A673 (cell line): ENCODE data around the gene MRPL28. TPM values are rescaled to one million over a fixed set of nuclear protein-coding genes. Genes with fewer than 3 reads are reported as not detected.
"Not testable (repeated sequence)": the region's sequence is repeated elsewhere in the genome, so short reads cannot be mapped to it uniquely, and the experiment has no call there.

Experiments
- BruUV-seq: library from RNA; stranded (reverse); fragments of 400-500 nt; replicated peaks from 2 replicates; lab custom pipeline; 2021; lab: Mats Ljungman, UMichigan
- CTCF ChIA-PET: fragments of 300-600 bp; sonication (Branson Sonifier 250); formaldehyde crosslinking; loops from one replicate; lab custom pipeline; 2022; ENCODE audit warnings: antibody characterized with exemption; lab: Charles Lee
- POLR2A ChIA-PET: fragments of 300-600 bp; sonication (Branson Sonifier 250); formaldehyde crosslinking; loops from one replicate; lab custom pipeline; 2022; ENCODE audit warnings: antibody characterized with exemption; ENCODE audit not compliant: low non-redundant PET; lab: Charles Lee
- DNase-seq: peaks from one replicate; pipeline ENCODE4 v3.0.0-alpha.2; 2015; ENCODE audit warnings: low spot score
- H3K27ac ChIP-seq: fragments of 200-600 bp; sonication (generic); 2 replicates; pipeline ENCODE4 v1.5.1; 2016; ENCODE audit warnings: mixed run types, low read depth, mild to moderate bottlenecking, mixed read lengths, antibody characterized with exemption, low read length; ENCODE audit not compliant: poor library complexity, severe bottlenecking
- H3K27me3 ChIP-seq: fragments of 200-600 bp; sonication (generic); replicated peaks from 2 replicates; pipeline ENCODE4 v1.6.1; 2017; ENCODE audit warnings: mixed run types, low read depth, mild to moderate bottlenecking, mixed read lengths, antibody characterized with exemption, low read length; ENCODE audit not compliant: insufficient read depth, poor library complexity
- H3K36me3 ChIP-seq: fragments of 200-600 bp; sonication (generic); 2 replicates; pipeline ENCODE4 v1.6.1; 2016; ENCODE audit warnings: mixed run types, mild to moderate bottlenecking, mixed read lengths, antibody characterized with exemption, low read length; ENCODE audit not compliant: insufficient read depth, poor library complexity, severe bottlenecking
- H3K4me1 ChIP-seq: fragments of 200-600 bp; sonication (generic); 2 replicates; pipeline ENCODE4 v1.6.1; 2017; ENCODE audit warnings: mixed run types, mild to moderate bottlenecking, mixed read lengths, antibody characterized with exemption, low read length; ENCODE audit not compliant: insufficient read depth, poor library complexity, severe bottlenecking
- H3K4me3 ChIP-seq: fragments of 200-600 bp; sonication (generic); 2 replicates; pipeline ENCODE4 v1.5.1; 2016; ENCODE audit warnings: low read depth, mixed run types, mild to moderate bottlenecking, mixed read lengths, low read length; ENCODE audit not compliant: poor library complexity, severe bottlenecking
- H3K9me3 ChIP-seq: fragments of 200-600 bp; sonication (generic); 2 replicates; pipeline ENCODE4 v1.6.1; 2016; ENCODE audit warnings: mixed run types, low read depth, mild to moderate bottlenecking, mixed read lengths, antibody characterized with exemption, low read length; ENCODE audit not compliant: poor library complexity, severe bottlenecking
- EZH2 ChIP-seq: fragments of 200-600 bp; sonication (generic); IDR thresholded peaks from 2 replicates; pipeline ENCODE4 v1.6.1; 2017; ENCODE audit warnings: borderline replicate concordance, low read depth, mild to moderate bottlenecking, mixed read lengths, antibody characterized with exemption, low read length; ENCODE audit not compliant: poor library complexity, severe bottlenecking
- intact Hi-C: fragments of 100-400 bp; cut with micrococcal nuclease; formaldehyde crosslinking; loops from one replicate; pipeline ENCODE4 v1.10.0; 2022; ENCODE audit not compliant: unreplicated experiment
- total RNA-seq: library from RNA; stranded (reverse); gene quantifications from 2 replicates; pipeline ENCODE4 v1.2.3, GENCODE V29; 2021
- TF ChIP-seq, protein P1 (sequence below): fragments of 300-800, 200-600 bp; sonication (generic); conservative IDR thresholded peaks from 2 replicates; pipeline ENCODE4 v1.5.1; 2017; ENCODE audit warnings: low read depth, mild to moderate bottlenecking, antibody characterized with exemption, low read length, moderate library complexity, mixed read lengths

The MRPL28 gene
- total RNA-seq, 1 experiment from 2014 or later = 150 TPM

- intact Hi-C loops = loop anchor here (2.0 kb wide), 2 partner anchors 71 to 117 kb away; partner anchors contain the start of genes ARHGDIG and FAM234A
- peak overlapping the region; percentile 83 for H3K27ac ChIP-seq
Observed at GRCh38 chr16:351804-352520, 18.4 kb downstream of the MRPL28 start.

DNA sequence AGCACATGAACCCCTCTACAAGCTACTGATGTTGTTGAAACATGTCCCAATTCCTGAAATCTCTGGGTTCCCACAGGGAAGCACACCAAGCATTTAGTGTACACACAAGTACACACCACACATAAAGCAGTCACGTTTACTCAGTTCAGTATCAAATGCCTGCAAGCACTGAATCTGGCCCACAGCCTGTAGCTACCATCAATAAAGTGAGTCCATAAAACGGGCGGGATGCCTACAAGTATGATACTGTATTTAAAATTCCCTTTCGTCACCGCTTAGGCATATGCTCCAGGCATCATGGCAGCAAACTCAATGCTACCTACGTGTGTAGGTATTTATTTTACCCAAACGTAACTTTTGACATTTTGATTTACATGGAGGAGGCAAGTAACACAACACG lies 20.1 kb downstream of the MRPL28 start:
- Histone ChIP-seq H3K4me1 (no peaks in the 10 kb centered on the region), H3K9me3 (no peaks in the 10 kb centered on the region), H3K36me3 (peaks cover 17% of the 10 kb centered on the region), H3K27me3 (no peaks in the 10 kb centered on the region), H3K4me3 (no peak overlapping the region), H3K27ac (no peak overlapping the region)
- POLR2A ChIA-PET = no interaction called here
- no peak for TF ChIP-seq EZH2
- TF ChIP-seq, protein P1, sequence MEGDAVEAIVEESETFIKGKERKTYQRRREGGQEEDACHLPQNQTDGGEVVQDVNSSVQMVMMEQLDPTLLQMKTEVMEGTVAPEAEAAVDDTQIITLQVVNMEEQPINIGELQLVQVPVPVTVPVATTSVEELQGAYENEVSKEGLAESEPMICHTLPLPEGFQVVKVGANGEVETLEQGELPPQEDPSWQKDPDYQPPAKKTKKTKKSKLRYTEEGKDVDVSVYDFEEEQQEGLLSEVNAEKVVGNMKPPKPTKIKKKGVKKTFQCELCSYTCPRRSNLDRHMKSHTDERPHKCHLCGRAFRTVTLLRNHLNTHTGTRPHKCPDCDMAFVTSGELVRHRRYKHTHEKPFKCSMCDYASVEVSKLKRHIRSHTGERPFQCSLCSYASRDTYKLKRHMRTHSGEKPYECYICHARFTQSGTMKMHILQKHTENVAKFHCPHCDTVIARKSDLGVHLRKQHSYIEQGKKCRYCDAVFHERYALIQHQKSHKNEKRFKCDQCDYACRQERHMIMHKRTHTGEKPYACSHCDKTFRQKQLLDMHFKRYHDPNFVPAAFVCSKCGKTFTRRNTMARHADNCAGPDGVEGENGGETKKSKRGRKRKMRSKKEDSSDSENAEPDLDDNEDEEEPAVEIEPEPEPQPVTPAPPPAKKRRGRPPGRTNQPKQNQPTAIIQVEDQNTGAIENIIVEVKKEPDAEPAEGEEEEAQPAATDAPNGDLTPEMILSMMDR = no peak
- intact Hi-C loops = no loop called here
- DNase-seq = no peak
- BruUV-seq = TSS peak; percentile 49
- CTCF ChIA-PET = no interaction called here

More at GRCh38 chr16:351804-352520, 18.4 kb downstream of the MRPL28 start:
- TF ChIP-seq, protein P1 = no peak
- TF ChIP-seq EZH2 = no peak
- H3K27me3 ChIP-seq = no peaks in the 10 kb centered on the region
- POLR2A ChIA-PET = interaction anchor here (0.5 kb wide), 1 partner anchor 306 kb away, joined by 4 read pairs; no protein-coding TSS in a partner anchor
- peak overlapping the region; percentile 79 for H3K4me3 ChIP-seq
- CTCF ChIA-PET = interaction anchor here (0.6 to 1.0 kb wide), 3 partner anchors 117 to 286 kb away, joined by 3 to 7 read pairs (median 4); no protein-coding TSS in a partner anchor
- no TSS peak for BruUV-seq
- peaks cover 6% of the 10 kb centered on the region for H3K36me3 ChIP-seq
- no peaks in the 10 kb centered on the region for H3K4me1 ChIP-seq
- no peaks in the 10 kb centered on the region for H3K9me3 ChIP-seq
- DNase-seq = no peak

GRCh38 chr16:349211-349610 lies 21.1 kb downstream of the MRPL28 start:
- no peak for DNase-seq
- intact Hi-C loops = no loop called here
- Histone ChIP-seq H3K36me3 (peaks cover 23% of the 10 kb centered on the region), H3K9me3 (no peaks in the 10 kb centered on the region), H3K4me3 (no peak overlapping the region), H3K27ac (no peak overlapping the region), H3K27me3 (no peaks in the 10 kb centered on the region), H3K4me1 (no peaks in the 10 kb centered on the region)
- CTCF ChIA-PET = no interaction called here
- no TSS peak for BruUV-seq
- POLR2A ChIA-PET = no interaction called here
- TF ChIP-seq, protein P1 = no peak
- TF ChIP-seq EZH2 = no peak

DNA sequence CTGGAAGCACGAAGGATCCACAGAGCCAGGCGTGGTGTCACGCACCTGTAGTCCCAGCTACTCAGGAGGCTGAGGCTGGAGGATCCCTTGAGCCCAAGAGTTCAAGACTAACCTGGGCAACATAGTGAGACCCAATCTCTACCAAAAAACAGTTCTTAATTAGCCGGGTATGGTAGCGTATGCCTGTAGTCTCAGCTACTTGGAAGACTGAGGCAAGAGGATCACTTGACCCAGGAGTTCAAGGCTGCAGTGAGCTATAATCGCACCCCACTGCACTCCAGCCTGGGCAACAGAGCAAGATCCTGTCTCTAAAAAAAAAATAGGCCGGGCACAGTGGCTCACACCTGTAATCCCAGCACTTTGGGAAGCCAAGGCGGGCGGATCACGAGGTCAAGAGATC lies 21.8 kb downstream of the MRPL28 start:
- H3K27ac ChIP-seq, DNase-seq, POLR2A ChIA-PET, H3K4me3 ChIP-seq, intact Hi-C loops, CTCF ChIA-PET, H3K4me1 ChIP-seq, BruUV-seq, H3K9me3 ChIP-seq, H3K27me3 ChIP-seq: not testable (repeated sequence)
- H3K36me3 ChIP-seq = peaks cover 25% of the 10 kb centered on the region
